ENCODE data around the gene LCE2D. TPM values are rescaled to one million over a fixed set of nuclear protein-coding genes. Genes with fewer than 3 reads are reported as not detected.

Gene LCE2D
- polyA plus RNA-seq, 1 donor (not counting 4 experiments of a cell fraction or from before 2014, with no cell fraction given) = not detected

GRCh38 chr1:152623203-152623844 lies 39.9 kb upstream of the LCE2D start:
- dilution Hi-C loops (cut with MboI; ENCODE audit: extremely low pct_ligation_motif_present, low sequenced_read_pairs) = no loop called here
- FAIRE-seq (no peak), DNase-seq (ENCODE audit: low read depth, low spot score) (no peak)
- Histone ChIP-seq H3K4me3 (ENCODE audit: control insufficient read depth in 2 of 3, extremely low read depth in 1 of 3, insufficient read depth in 2 of 3, low read depth in 1 of 3, low read length in 3 of 3) (no peak overlapping the region), H3K27ac (ENCODE audit: control insufficient read depth, insufficient read depth, low read length) (no peak overlapping the region), H3K9me1 (ENCODE audit: control insufficient read depth, extremely low read depth, insufficient read depth, low read length) (no peaks in the 10 kb centered on the region), H2AFZ (ENCODE audit: control insufficient read depth, low read length) (no peak overlapping the region), H3K9me3 (ENCODE audit: control insufficient read depth, low read depth, low read length) (peaks cover 7% of the 10 kb centered on the region), H4K20me1 (ENCODE audit: control insufficient read depth, extremely low read depth, insufficient read depth, low read length) (no peaks in the 10 kb centered on the region), H3K9ac (ENCODE audit: control insufficient read depth, extremely low read depth, insufficient read depth, low read length) (no peak overlapping the region), H3K4me2 (ENCODE audit: control insufficient read depth, extremely low read depth, insufficient read depth, low read depth, low read length) (no peak overlapping the region), H3K4me1 (ENCODE audit: control insufficient read depth, extremely low read depth, insufficient read depth, low read length) (no peaks in the 10 kb centered on the region), H3K79me2 (ENCODE audit: control insufficient read depth, insufficient read depth, low read length) (no peaks in the 10 kb centered on the region), H3K36me3 (ENCODE audit: control insufficient read depth in 2 of 2, extremely low read depth in 1 of 2, insufficient read depth in 2 of 2, low read length in 2 of 2) (no peaks in the 10 kb centered on the region), H3K27me3 (ENCODE audit: control insufficient read depth, extremely low read depth, insufficient read depth, low read length) (peaks cover 4% of the 10 kb centered on the region)
- TF ChIP-seq EZH2 (IDR thresholded peaks at IDR 0.05; ENCODE audit: low read length) = no peak
- TF ChIP-seq CTCF (optimal IDR thresholded peaks at IDR 0.05 in 1 of 3, IDR thresholded peaks at IDR 0.05 in 1 of 3, conservative IDR thresholded peaks at IDR 0.05 in 1 of 3; ENCODE audit: extremely low read depth in 1 of 3, insufficient read depth in 2 of 3, low read length in 3 of 3) = peak in 2 of 3 experiments; percentile 24 to 37

GRCh38 chr1:152626744-152627143 lies 36.4 kb upstream of the LCE2D start:
- Histone ChIP-seq H3K27ac (ENCODE audit: control insufficient read depth, insufficient read depth, low read length) (no peak overlapping the region), H3K27me3 (ENCODE audit: control insufficient read depth, extremely low read depth, insufficient read depth, low read length) (peaks cover 4% of the 10 kb centered on the region), H3K4me1 (ENCODE audit: control insufficient read depth, extremely low read depth, insufficient read depth, low read length) (no peaks in the 10 kb centered on the region), H3K36me3 (ENCODE audit: control insufficient read depth in 2 of 2, extremely low read depth in 1 of 2, insufficient read depth in 2 of 2, low read length in 2 of 2) (no peaks in the 10 kb centered on the region), H3K9ac (ENCODE audit: control insufficient read depth, extremely low read depth, insufficient read depth, low read length) (no peak overlapping the region), H4K20me1 (ENCODE audit: control insufficient read depth, extremely low read depth, insufficient read depth, low read length) (no peaks in the 10 kb centered on the region), H3K9me3 (ENCODE audit: control insufficient read depth, low read depth, low read length) (no peaks in the 10 kb centered on the region), H2AFZ (ENCODE audit: control insufficient read depth, low read length) (no peak overlapping the region), H3K9me1 (ENCODE audit: control insufficient read depth, extremely low read depth, insufficient read depth, low read length) (no peaks in the 10 kb centered on the region), H3K4me3 (ENCODE audit: control insufficient read depth in 2 of 3, extremely low read depth in 1 of 3, insufficient read depth in 2 of 3, low read depth in 1 of 3, low read length in 3 of 3) (no peak overlapping the region), H3K4me2 (ENCODE audit: control insufficient read depth, extremely low read depth, insufficient read depth, low read depth, low read length) (no peak overlapping the region), H3K79me2 (ENCODE audit: control insufficient read depth, insufficient read depth, low read length) (no peaks in the 10 kb centered on the region)
- TF ChIP-seq EZH2 (IDR thresholded peaks at IDR 0.05; ENCODE audit: low read length) = no peak
- no peak for FAIRE-seq
- dilution Hi-C loops (cut with MboI; ENCODE audit: extremely low pct_ligation_motif_present, low sequenced_read_pairs) = no loop called here
- DNase-seq (ENCODE audit: low read depth, low spot score) = peak; percentile 9

DNA sequence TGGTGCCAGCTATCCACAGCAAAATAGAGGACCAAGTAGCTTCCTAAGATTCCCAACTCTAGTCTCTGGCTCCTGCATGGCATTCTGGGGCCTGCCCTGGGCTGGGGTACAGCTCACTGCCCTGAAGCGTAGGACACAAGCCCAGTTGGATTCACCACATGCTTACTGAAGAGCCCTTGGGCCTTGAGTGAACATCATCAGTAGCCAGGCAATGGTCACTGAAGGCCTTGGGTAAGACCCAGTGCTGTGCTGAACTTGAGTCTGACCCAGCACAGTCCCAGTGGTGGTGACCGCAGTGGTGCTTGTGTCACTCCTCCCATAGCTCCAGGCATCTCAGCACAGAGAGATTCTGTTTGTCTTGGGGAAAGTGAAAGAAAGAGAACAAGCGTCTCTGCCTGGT lies 32.6 kb upstream of the LCE2D start:
- Histone ChIP-seq H3K4me3 (ENCODE audit: control insufficient read depth in 2 of 3, extremely low read depth in 1 of 3, insufficient read depth in 2 of 3, low read depth in 1 of 3, low read length in 3 of 3) (no peak overlapping the region), H3K27me3 (ENCODE audit: control insufficient read depth, extremely low read depth, insufficient read depth, low read length) (no peaks in the 10 kb centered on the region), H3K9ac (ENCODE audit: control insufficient read depth, extremely low read depth, insufficient read depth, low read length) (no peak overlapping the region), H3K4me1 (ENCODE audit: control insufficient read depth, extremely low read depth, insufficient read depth, low read length) (no peaks in the 10 kb centered on the region), H3K27ac (ENCODE audit: control insufficient read depth, insufficient read depth, low read length) (no peak overlapping the region), H3K36me3 (ENCODE audit: control insufficient read depth in 2 of 2, extremely low read depth in 1 of 2, insufficient read depth in 2 of 2, low read length in 2 of 2) (no peaks in the 10 kb centered on the region), H3K9me3 (ENCODE audit: control insufficient read depth, low read depth, low read length) (no peaks in the 10 kb centered on the region), H3K9me1 (ENCODE audit: control insufficient read depth, extremely low read depth, insufficient read depth, low read length) (no peaks in the 10 kb centered on the region), H3K4me2 (ENCODE audit: control insufficient read depth, extremely low read depth, insufficient read depth, low read depth, low read length) (no peak overlapping the region), H3K79me2 (ENCODE audit: control insufficient read depth, insufficient read depth, low read length) (no peaks in the 10 kb centered on the region), H2AFZ (ENCODE audit: control insufficient read depth, low read length) (no peak overlapping the region), H4K20me1 (ENCODE audit: control insufficient read depth, extremely low read depth, insufficient read depth, low read length) (no peaks in the 10 kb centered on the region)
- dilution Hi-C loops (cut with MboI; ENCODE audit: extremely low pct_ligation_motif_present, low sequenced_read_pairs) = no loop called here
- no peak for TF ChIP-seq CTCF (optimal IDR thresholded peaks at IDR 0.05 in 1 of 3, IDR thresholded peaks at IDR 0.05 in 1 of 3, conservative IDR thresholded peaks at IDR 0.05 in 1 of 3; ENCODE audit: extremely low read depth in 1 of 3, insufficient read depth in 2 of 3, low read length in 3 of 3)
- no peak for TF ChIP-seq EZH2 (IDR thresholded peaks at IDR 0.05; ENCODE audit: low read length)
- FAIRE-seq (no peak), DNase-seq (ENCODE audit: low read depth, low spot score) (no peak)

Measured in keratinocyte (primary cell).